GM12872 (cell line): ENCODE measurements around the gene CEMIP2.

Source experiments
- TF ChIP-seq, protein P1 (sequence below): IDR thresholded peaks from 3 replicates; pipeline ENCODE4 v1.5.1; 2011; ENCODE audit warnings: low read depth, mild to moderate bottlenecking, low read length, moderate library complexity; ENCODE audit not compliant: insufficient read depth

Gene CEMIP2

DNA sequence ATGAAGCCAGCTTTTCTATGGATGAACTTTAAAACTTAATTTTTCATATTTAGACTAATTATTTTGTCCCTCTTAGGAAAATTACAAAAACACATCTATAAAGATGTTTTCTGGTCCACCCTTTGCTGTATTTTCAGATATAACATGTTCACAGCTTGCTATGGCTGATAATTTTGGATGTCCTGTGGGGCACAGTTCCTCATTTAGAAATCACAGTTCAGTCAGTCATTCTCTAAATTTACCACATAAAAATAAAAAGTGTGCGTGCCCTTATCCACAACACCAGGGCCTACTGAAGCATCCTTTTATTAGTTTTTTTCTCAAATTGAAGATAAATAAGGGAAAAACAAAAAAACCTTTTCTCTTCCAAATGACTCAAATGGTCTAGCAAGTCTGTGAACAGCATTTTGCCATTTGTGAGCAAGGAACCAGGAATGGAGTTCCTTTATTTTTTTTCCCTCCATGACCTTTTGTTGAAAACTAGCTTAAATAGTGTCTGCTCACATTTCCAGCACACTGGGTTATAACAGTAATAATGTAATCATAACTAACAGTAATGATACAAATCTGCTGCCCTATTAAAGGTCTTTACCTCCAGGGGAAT is 87.1 kb downstream of the CEMIP2 start:
- TF ChIP-seq, protein P1, sequence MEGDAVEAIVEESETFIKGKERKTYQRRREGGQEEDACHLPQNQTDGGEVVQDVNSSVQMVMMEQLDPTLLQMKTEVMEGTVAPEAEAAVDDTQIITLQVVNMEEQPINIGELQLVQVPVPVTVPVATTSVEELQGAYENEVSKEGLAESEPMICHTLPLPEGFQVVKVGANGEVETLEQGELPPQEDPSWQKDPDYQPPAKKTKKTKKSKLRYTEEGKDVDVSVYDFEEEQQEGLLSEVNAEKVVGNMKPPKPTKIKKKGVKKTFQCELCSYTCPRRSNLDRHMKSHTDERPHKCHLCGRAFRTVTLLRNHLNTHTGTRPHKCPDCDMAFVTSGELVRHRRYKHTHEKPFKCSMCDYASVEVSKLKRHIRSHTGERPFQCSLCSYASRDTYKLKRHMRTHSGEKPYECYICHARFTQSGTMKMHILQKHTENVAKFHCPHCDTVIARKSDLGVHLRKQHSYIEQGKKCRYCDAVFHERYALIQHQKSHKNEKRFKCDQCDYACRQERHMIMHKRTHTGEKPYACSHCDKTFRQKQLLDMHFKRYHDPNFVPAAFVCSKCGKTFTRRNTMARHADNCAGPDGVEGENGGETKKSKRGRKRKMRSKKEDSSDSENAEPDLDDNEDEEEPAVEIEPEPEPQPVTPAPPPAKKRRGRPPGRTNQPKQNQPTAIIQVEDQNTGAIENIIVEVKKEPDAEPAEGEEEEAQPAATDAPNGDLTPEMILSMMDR, result no peak

DNA sequence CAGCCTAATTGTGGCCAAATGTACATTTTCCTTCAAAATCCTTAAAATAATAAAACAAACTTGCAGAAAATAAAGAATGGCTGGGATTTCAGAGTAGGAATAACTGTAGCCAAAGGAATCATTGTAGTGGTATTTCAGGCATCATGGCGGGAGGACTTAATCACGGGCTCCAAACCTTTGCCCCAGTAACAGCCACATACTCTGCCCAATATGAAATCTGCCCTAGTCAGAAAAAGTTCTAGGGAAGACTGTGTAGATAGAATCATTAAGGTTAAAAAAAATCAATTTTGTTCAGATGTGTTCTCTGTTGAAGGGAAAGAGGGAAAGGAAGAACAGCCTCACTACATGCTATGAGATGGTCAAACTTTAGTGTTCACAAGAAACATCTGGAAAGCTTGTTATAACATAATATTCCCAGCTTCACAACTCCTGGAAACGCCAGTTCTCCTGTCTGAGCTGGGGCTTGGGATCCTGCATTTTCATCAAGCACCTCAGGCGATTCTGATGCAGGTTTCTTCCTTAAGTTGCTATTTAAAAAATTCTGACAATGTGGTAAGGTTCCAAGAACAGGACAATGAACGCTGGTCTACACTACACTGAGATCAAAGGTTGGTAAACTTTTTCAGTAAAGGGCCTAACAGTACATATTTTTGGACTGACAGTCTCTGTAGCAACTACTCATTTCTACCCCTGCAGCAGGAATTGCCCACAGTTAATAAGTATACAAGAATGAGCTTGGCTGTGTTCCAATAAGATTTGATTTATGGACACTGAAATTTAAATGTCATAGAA is 87.9 kb downstream of the CEMIP2 start:
- TF ChIP-seq, protein P1, result no peak

DNA sequence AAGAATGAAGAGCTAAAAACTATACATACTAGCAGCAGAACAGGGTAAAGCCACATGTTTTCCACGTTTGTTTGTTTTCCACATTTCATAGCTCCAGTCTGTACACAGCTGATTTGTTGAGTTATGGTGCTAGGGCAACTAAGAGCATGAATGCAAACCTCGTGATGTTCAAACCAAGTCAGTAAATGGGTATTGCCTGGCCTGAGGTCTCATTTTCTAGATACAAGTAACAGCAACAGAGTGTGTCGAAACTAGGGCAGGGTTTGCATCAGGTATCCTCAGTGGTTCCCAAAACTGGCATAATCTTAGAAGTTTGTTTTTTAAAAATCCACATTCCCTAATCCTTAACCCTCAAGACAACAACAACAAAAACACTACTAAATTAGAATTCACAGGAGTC is 89.3 kb downstream of the CEMIP2 start:
- TF ChIP-seq, protein P1, result no peak

DNA sequence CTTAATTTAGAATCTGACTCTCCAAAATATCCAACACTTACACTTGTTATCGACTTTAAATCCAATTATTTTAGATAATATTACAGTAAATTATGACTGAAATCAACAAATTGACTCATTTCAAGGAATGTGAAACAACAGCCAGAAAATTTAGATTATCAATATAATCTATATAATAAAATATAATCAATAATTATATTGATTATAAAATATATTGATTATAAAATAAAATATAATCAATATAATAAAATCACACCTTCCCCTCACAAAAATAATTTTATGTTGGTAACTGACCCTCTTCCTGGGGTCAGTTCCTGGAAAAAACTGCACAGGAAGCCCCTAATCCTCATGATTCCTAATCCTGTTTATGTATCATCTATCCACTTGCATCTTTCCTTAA is 91.1 kb downstream of the CEMIP2 start:
- TF ChIP-seq, protein P1, result no peak

DNA sequence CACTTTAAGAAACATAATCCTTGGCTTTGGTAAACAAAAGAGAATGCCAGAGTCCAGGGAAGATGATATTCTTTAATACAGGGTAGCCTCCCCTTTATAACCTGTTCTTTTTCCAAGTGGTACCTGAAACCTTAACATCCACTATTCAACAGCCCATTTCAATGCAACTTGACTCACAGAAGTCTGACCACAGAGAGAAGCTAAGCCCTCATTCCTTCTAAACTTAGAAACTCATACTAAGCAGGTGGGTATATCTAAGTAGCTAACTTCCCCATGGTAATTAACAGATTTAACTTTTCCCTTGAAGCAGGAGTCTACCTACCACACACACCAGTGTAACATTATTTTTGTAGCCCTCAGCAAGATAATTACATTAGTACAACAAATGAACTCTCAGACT is 91.9 kb downstream of the CEMIP2 start:
- TF ChIP-seq, protein P1, result no peak

DNA sequence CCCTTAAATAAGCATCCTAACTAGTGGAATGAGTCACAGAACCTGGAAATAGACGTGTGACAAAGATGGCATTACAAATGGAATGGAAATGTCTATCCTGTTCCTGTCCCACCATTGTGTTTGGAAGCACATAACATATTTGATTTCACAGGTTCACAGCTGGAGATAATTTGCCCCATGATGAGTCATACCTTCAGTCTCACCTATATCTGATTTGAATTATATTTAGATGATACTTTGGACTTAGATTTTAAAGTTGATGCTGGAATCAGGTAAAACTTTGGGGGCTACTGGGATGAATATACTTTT is 92.5 kb downstream of the CEMIP2 start:
- TF ChIP-seq, protein P1, result no peak

DNA sequence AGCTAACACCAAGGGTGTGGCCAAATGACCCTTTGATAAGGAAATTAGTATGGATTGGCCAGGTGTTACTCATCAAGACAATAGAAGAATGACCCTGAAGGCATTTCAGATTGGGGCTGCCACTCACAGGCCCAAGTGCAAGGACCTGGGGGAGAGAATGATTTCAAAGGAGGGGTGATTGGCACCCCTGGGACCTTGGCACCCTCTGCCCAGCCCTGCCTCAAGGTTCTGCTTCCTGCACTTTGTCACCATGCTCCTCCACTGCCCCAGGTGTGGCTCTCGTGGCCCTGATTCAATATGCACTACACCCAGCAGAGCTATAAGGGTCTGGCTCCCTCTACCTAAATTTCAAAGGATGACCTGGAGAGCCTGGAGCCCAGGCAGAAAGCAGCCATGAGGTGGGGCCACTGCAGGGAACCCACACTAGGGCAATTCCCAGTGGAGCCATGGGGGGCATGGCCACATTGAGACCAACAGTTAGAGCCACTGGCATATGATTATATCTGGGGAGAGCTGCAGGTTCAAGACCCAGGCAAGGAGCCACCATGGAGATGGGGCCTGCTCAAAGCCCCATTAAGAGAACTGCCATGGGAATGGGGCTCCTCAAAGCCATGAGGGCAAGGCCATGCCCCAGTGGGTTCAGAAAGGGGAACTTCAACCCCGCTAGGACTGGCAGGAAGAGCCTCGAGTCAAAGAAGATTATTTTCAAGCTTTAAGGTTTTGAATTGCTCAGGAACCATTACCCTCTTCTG is 93.0 kb downstream of the CEMIP2 start:
- TF ChIP-seq, protein P1, result no peak
